Fibroblast of lung (primary cell): ENCODE results near the gene COMMD7. TPM values are rescaled to one million over a fixed set of nuclear protein-coding genes. Genes with fewer than 3 reads are reported as not detected.

Experiments
- DNase-seq, 2 donors: peaks; one replicate each; pipeline versions ENCODE4 v3.0.0 to v3.0.0-alpha.2; 2010; ENCODE audit warnings: low read depth in 2 of 2
- H2AFZ ChIP-seq: 2 replicates; pipeline ENCODE4 v1.5.1; 2012; ENCODE audit warnings: low read length, control low read depth, inconsistent platforms
- H3K27ac ChIP-seq: 2 replicates; pipeline ENCODE4 v1.5.1; 2011; ENCODE audit warnings: low read length, control low read depth; ENCODE audit not compliant: insufficient read depth
- H3K27me3 ChIP-seq: 2 replicates; pipeline ENCODE4 v1.5.1; 2011; ENCODE audit warnings: mild to moderate bottlenecking, low read length; ENCODE audit not compliant: control insufficient read depth, insufficient read depth
- H3K36me3 ChIP-seq: 2 replicates; pipeline ENCODE4 v1.5.1; 2011; ENCODE audit warnings: low read length; ENCODE audit not compliant: control insufficient read depth, insufficient read depth
- H3K4me1 ChIP-seq: 2 replicates; pipeline ENCODE4 v1.5.1; 2011; ENCODE audit warnings: low read length; ENCODE audit not compliant: control insufficient read depth, insufficient read depth; ENCODE audit errors: extremely low read depth
- H3K4me2 ChIP-seq: 2 replicates; pipeline ENCODE4 v1.5.1; 2011; ENCODE audit warnings: low read length, control low read depth; ENCODE audit not compliant: insufficient read depth; ENCODE audit errors: extremely low read depth
- H3K4me3 ChIP-seq, 4 experiments: fragments of 200-600 bp in 1 of 4; sonication (generic) in 1 of 4; replicated peaks in 1 of 4; 2 replicates each; pipeline ENCODE4 v1.5.1; 2011 to 2016; ENCODE audit warnings: low read length in 4 of 4, low read depth in 3 of 4, mild to moderate bottlenecking in 3 of 4, control low read depth in 2 of 4, inconsistent platforms in 1 of 4, mixed read lengths in 1 of 4; ENCODE audit not compliant: insufficient read depth in 1 of 4; ENCODE audit errors: control extremely low read depth in 1 of 4
- H3K79me2 ChIP-seq: 2 replicates; pipeline ENCODE4 v1.5.1; 2012; ENCODE audit warnings: mild to moderate bottlenecking, low read length, inconsistent platforms; ENCODE audit not compliant: control insufficient read depth, insufficient read depth
- H3K9ac ChIP-seq: 2 replicates; pipeline ENCODE4 v1.5.1; 2011; ENCODE audit warnings: mild to moderate bottlenecking, low read length, control low read depth; ENCODE audit not compliant: insufficient read depth
- H3K9me3 ChIP-seq: 2 replicates; pipeline ENCODE4 v1.5.1; 2012; ENCODE audit warnings: low read depth, low read length; ENCODE audit not compliant: control insufficient read depth, insufficient read depth
- H4K20me1 ChIP-seq: 2 replicates; pipeline ENCODE4 v1.5.1; 2011; ENCODE audit warnings: low read length; ENCODE audit not compliant: control insufficient read depth, insufficient read depth; ENCODE audit errors: extremely low read depth
- EZH2 ChIP-seq: IDR thresholded peaks from 2 replicates; pipeline ENCODE4 v1.5.1; 2012; ENCODE audit warnings: low read length, control low read depth, mild to moderate bottlenecking; ENCODE audit errors: missing control alignments
- polyA plus RNA-seq, 2 donors: library from polyadenylated mRNA; depleted of rRNA in 1 of 2; stranded (reverse) in 1 of 2; unstranded in 1 of 2; fragments of >200 nt; gene quantifications; 2 replicates each; pipeline ENCODE4 v1.2.1, GENCODE V29; 2011 to 2012; ENCODE audit warnings: missing spikeins in 1 of 2
- total RNA-seq: library from RNA; depleted of rRNA; stranded (reverse); fragments of >200 nt; gene quantifications from 2 replicates; pipeline ENCODE4 v1.2.1, GENCODE V29; 2014
- TF ChIP-seq, protein P1 (sequence below), 2 donors: IDR thresholded peaks in 1 of 2; conservative IDR thresholded peaks in 1 of 2; 1 replicate in 1 of 2; 2 replicates in 1 of 2; pipeline ENCODE4 v1.5.1; 2011 to 2012; ENCODE audit warnings: low read length in 2 of 2, control low read depth in 1 of 2, inconsistent platforms in 1 of 2, low read depth in 1 of 2, mild to moderate bottlenecking in 1 of 2

Gene COMMD7
- total and polyA plus RNA-seq, 2 donors (not counting 1 experiment from before 2014, with no cell fraction given): 39.6 to 68.5 TPM

DNA sequence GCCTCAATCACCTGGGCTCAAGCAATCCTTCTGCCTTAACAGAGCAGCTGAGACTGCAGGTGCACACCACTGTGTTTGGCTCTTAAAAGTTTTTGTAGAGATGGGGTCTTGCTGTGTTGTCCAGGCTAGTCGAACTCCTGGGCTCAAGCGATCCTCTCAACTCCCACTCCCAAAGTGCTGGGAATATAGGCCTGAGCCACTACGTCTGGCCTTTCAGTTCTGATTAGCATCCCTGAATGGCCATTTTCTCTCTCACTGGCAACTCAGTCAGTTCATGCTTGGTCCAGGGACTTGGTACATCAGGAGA lies 47.4 kb upstream of the COMMD7 start:
- TF ChIP-seq, protein P1, sequence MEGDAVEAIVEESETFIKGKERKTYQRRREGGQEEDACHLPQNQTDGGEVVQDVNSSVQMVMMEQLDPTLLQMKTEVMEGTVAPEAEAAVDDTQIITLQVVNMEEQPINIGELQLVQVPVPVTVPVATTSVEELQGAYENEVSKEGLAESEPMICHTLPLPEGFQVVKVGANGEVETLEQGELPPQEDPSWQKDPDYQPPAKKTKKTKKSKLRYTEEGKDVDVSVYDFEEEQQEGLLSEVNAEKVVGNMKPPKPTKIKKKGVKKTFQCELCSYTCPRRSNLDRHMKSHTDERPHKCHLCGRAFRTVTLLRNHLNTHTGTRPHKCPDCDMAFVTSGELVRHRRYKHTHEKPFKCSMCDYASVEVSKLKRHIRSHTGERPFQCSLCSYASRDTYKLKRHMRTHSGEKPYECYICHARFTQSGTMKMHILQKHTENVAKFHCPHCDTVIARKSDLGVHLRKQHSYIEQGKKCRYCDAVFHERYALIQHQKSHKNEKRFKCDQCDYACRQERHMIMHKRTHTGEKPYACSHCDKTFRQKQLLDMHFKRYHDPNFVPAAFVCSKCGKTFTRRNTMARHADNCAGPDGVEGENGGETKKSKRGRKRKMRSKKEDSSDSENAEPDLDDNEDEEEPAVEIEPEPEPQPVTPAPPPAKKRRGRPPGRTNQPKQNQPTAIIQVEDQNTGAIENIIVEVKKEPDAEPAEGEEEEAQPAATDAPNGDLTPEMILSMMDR (conservative IDR thresholded peaks at IDR 0.05 in 1 of 2, IDR thresholded peaks at IDR 0.05 in 1 of 2; ENCODE audit: low read depth in 1 of 2, low read length in 2 of 2): no peak
- no peak for TF ChIP-seq EZH2
- no peak overlapping the region for H3K27ac ChIP-seq
- no peaks in the 10 kb centered on the region for H3K9me3 ChIP-seq
- H4K20me1 ChIP-seq: no peaks in the 10 kb centered on the region
- peaks cover 8% of the 10 kb centered on the region for H3K36me3 ChIP-seq
- H3K4me3 ChIP-seq: no peak overlapping the region
- DNase-seq: no peak
- no peaks in the 10 kb centered on the region for H3K4me1 ChIP-seq
- H3K4me2 ChIP-seq: no peak overlapping the region
- H2AFZ ChIP-seq: no peak overlapping the region
- H3K27me3 ChIP-seq: no peaks in the 10 kb centered on the region
- H3K9ac ChIP-seq: no peak overlapping the region
- no peaks in the 10 kb centered on the region for H3K79me2 ChIP-seq

DNA sequence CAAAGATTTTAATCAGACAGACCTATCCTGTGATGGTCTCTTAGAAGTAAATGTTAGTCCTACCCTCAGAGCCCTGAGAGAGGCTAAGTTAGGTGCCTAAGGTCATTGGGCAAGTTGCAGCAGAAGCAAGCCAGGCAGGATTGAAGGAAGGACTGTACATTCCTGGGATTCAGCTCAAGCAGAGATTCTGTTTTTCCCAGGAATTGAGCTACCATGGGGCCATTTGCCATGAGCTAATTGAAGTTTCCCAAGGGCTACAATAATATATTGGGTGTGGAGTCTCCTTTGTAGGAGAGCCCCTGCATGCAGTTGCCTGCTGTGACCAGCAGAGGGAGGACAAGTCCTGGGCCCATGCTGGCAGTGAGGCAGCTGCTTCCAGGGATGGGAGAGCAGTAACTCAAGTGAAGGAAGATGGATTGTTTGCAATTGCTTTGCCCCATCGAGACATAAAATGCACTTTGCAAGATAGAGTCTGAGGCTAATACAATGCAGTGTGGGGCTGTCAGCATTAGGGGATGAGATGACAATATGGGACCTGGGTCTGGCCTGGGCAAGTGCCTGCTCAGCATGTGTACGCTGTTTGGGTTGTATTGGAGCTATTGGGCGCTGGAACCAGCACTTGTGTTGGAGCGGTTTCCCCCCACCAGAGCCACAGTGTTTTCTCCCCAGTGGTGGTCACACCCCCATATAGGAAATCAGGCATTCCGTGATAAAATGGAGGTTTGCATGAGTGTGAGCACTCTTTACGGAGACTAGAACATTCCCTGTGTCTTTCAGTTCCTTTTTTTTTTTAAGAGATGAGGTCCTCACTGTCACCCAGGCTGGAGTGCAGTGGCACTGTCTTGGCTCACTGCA lies 46.9 kb upstream of the COMMD7 start:
- Histone ChIP-seq H3K79me2 (no peaks in the 10 kb centered on the region), H3K36me3 (peaks cover 8% of the 10 kb centered on the region), H2AFZ (no peak overlapping the region), H3K9me3 (no peaks in the 10 kb centered on the region), H3K4me1 (no peaks in the 10 kb centered on the region), H3K4me2 (no peak overlapping the region), H4K20me1 (no peaks in the 10 kb centered on the region), H3K9ac (no peak overlapping the region), H3K27me3 (no peaks in the 10 kb centered on the region), H3K27ac (no peak overlapping the region), H3K4me3 (no peak overlapping the region)
- DNase-seq: peak; percentile 45 to 77
- TF ChIP-seq, protein P1 (conservative IDR thresholded peaks at IDR 0.05 in 1 of 2, IDR thresholded peaks at IDR 0.05 in 1 of 2; ENCODE audit: low read depth in 1 of 2, low read length in 2 of 2): peak; percentile 100
- no peak for TF ChIP-seq EZH2

DNA sequence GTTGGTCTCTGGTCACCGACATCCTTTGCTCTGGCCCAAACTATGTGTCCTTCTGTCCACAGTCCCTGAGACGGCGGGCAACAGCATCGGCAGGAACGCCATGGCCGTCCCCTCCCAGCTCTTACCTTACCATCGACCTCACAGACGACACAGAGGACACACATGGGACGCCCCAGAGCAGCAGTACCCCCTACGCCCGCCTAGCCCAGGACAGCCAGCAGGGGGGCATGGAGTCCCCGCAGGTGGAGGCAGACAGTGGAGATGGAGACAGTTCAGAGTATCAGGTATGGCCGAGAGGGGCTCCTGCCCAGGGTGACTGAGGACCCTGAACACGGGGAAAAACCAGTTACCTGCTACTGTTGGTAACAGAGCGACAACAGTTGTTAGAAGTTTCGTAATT lies 43.9 kb upstream of the COMMD7 start:
- TF ChIP-seq, protein P1 (conservative IDR thresholded peaks at IDR 0.05 in 1 of 2, IDR thresholded peaks at IDR 0.05 in 1 of 2; ENCODE audit: low read depth in 1 of 2, low read length in 2 of 2): no peak
- no peak for TF ChIP-seq EZH2
- Histone ChIP-seq H3K9ac (no peak overlapping the region), H3K27me3 (no peaks in the 10 kb centered on the region), H3K79me2 (no peaks in the 10 kb centered on the region), H2AFZ (no peak overlapping the region), H3K4me1 (no peaks in the 10 kb centered on the region), H3K4me2 (no peak overlapping the region), H3K9me3 (no peaks in the 10 kb centered on the region), H4K20me1 (no peaks in the 10 kb centered on the region), H3K36me3 (peaks cover 6% of the 10 kb centered on the region), H3K4me3 (no peak overlapping the region), H3K27ac (no peak overlapping the region)
- DNase-seq: no peak
